Mucosa of descending colon (tissue), 3 donors: Measurements from ENCODE around the gene ABCE1. TPM values are rescaled to one million over a fixed set of nuclear protein-coding genes. Genes with fewer than 3 reads are reported as not detected.
A peak's percentile ranks its signal among the peaks of the same experiment; 100 is the strongest.

Experiments used
- ATAC-seq: fragments of 200-7000 bp; cut with Tn5 transposase; one replicate; pipeline ENCODE4 v1.9.1; 2020; ENCODE audit warnings: mild to moderate bottlenecking, moderate library complexity
- DNase-seq, 3 donors: peaks; one replicate each; pipeline ENCODE4 v3.0.0-alpha.2; 2020
- H3K36me3 ChIP-seq: fragments of 200-600 bp; one replicate; pipeline ENCODE4 v1.8.0; 2021; ENCODE audit warnings: low read depth, mild to moderate bottlenecking
- H3K4me1 ChIP-seq: fragments of 200-600 bp; one replicate; pipeline ENCODE4 v1.8.0; 2021; ENCODE audit warnings: low read depth, mild to moderate bottlenecking
- H3K4me3 ChIP-seq: fragments of 200-600 bp; one replicate; pipeline ENCODE4 v1.8.0; 2021; ENCODE audit warnings: mild to moderate bottlenecking
- H3K9me3 ChIP-seq: fragments of 200-600 bp; one replicate; pipeline ENCODE4 v1.8.0; 2021; ENCODE audit warnings: mild to moderate bottlenecking
- CTCF ChIP-seq: fragments of 200-600 bp; IDR thresholded peaks from one replicate; pipeline ENCODE4 v1.8.0; 2022; ENCODE audit warnings: antibody characterized with exemption, mild to moderate bottlenecking
- intact Hi-C, 2 donors: fragments of 100-400 bp; cut with DNase I in 1 of 2; cut with micrococcal nuclease in 1 of 2; formaldehyde crosslinking; loops; one replicate each; pipeline versions ENCODE4 v1.11.0 to v1.11.1; 2022; cut with DNase I, micrococcal nuclease
- total RNA-seq, 3 donors: library from RNA; stranded (reverse); fragmentation: NEBNext Ultra II Directional in 2 of 3; extraction: Animal tissue kit (Norgen Biotek cat#: 25700) in 2 of 3; gene quantifications; one replicate each; pipeline versions ENCODE4 v1.2.1 to v1.2.4, GENCODE V29; 2021 to 2023
- donor health status: DM: no; HTN: no; CAD: no; lungs with moderate emphysema.
- donor health status: DM: no; HTN: no; CAD: no.
- donor health status: DM: no; HTN: yes; CAD: no.

The ABCE1 gene
- total RNA-seq, 3 donors from 2014 or later, result 23.6 to 29.1 (median 25.1) TPM

DNA sequence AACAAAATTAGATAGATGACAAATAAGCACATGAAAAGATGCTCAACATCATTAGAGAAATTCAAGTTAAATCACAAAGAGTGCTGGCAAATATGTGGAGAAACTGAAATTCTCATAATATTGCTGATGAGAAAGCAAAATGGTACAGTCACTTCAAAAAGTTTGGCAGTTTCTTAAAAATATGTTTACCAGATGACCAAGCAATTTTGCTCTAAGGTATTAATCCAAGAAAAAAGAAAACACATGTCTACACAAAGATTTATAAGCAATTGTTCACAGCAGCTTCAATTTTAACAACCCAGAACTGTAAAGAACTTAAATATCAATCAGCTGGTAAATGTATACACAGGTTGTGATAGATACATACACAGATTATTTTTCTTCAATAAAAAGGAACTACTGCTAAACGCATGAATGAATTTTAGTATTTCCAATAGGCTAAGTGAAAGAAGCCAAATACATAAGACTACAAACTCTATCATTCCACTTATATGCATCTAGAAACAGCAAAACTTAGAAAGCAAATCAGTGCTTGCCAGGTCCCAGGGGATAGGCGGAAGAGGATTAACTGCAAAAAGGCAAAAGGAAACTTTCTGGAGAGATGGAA lies 70.6 kb downstream of the ABCE1 start:
- H3K4me1 ChIP-seq, result no peaks in the 10 kb centered on the region
- TF ChIP-seq CTCF, result no peak
- no peaks in the 10 kb centered on the region for H3K36me3 ChIP-seq
- H3K9me3 ChIP-seq, result no peaks in the 10 kb centered on the region
- H3K4me3 ChIP-seq, result no peak overlapping the region
- intact Hi-C loops, result no loop called here
- ATAC-seq (no peak), DNase-seq (no peak)

- DNase-seq (no peak), ATAC-seq (no peak)
- H3K9me3 ChIP-seq, result no peaks in the 10 kb centered on the region
- no peak for TF ChIP-seq CTCF
- H3K4me1 ChIP-seq, result no peaks in the 10 kb centered on the region
- H3K36me3 ChIP-seq, result no peaks in the 10 kb centered on the region
- no peak overlapping the region for H3K4me3 ChIP-seq
- intact Hi-C loops, result no loop called here
Observed at GRCh38 chr4:145170223-145170622, 72.1 kb downstream of the ABCE1 start.

GRCh38 chr4:145171911-145172310 lies 73.8 kb downstream of the ABCE1 start:
- peak; percentile 30 for ATAC-seq
- intact Hi-C loops, result no loop called here
- H3K4me1 ChIP-seq, result peaks cover 5% of the 10 kb centered on the region
- no peak for DNase-seq
- no peaks in the 10 kb centered on the region for H3K9me3 ChIP-seq
- H3K4me3 ChIP-seq, result no peak overlapping the region
- no peaks in the 10 kb centered on the region for H3K36me3 ChIP-seq
- no peak for TF ChIP-seq CTCF

- H3K36me3 ChIP-seq, result no peaks in the 10 kb centered on the region
- no peak for ATAC-seq
- no peak for TF ChIP-seq CTCF
- H3K4me3 ChIP-seq, result no peak overlapping the region
- peak in 1 of 3 donors; percentile 30 for DNase-seq
- intact Hi-C loops, result no loop called here
- H3K9me3 ChIP-seq, result no peaks in the 10 kb centered on the region
- H3K4me1 ChIP-seq, result peaks cover 28% of the 10 kb centered on the region
Observed at GRCh38 chr4:145176641-145177432, 78.7 kb downstream of the ABCE1 start.

DNA sequence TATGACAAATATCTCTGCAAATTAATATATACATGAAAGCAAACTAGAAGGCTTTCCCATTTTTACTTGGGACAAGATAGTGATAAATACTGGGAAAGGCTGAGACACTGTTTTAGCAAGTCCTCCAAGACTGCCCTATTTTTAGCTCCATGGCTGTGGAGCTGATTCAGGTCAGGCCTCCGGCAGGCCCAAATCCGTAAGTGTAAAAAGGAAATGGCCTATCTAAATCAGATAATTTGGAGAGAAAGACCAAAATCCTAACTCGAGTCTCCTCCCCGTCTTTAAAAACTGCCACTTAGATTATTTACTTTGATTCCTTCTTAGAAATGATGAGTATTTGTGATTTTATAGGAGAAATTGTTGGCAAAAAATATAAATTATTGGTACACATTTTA lies 79.4 kb downstream of the ABCE1 start:
- Histone ChIP-seq H3K9me3 (no peaks in the 10 kb centered on the region), H3K36me3 (no peaks in the 10 kb centered on the region), H3K4me1 (peaks cover 28% of the 10 kb centered on the region), H3K4me3 (no peak overlapping the region)
- DNase-seq, result no peak
- intact Hi-C loops, result no loop called here
- ATAC-seq, result no peak
- no peak for TF ChIP-seq CTCF
